Calu3 (cell line): ENCODE data around the gene TEX11. TPM values are rescaled to one million over a fixed set of nuclear protein-coding genes. Genes with fewer than 3 reads are reported as not detected.
"Not testable (repeated sequence)": the region's sequence is repeated elsewhere in the genome, so short reads cannot be mapped to it uniquely, and the experiment has no call there.

Experiments used
- BruUV-seq: library from RNA; stranded (reverse); fragments of 400-500 nt; replicated peaks from 2 replicates; lab custom pipeline; 2021; lab: Mats Ljungman, UMichigan
- CTCF ChIA-PET: fragments of 300-600 bp; sonication (Branson Sonifier 250); formaldehyde crosslinking; loops from one replicate; lab custom pipeline; 2022; ENCODE audit warnings: antibody characterized with exemption; lab: Charles Lee
- DNase-seq: peaks from one replicate; pipeline ENCODE4 v3.0.0; 2022
- H3K27ac Mint-ChIP-seq: one replicate; pipeline ENCODE4 v1.8.0; 2022; ENCODE audit warnings: mixed read lengths; ENCODE audit not compliant: unreplicated experiment
- H3K27me3 Mint-ChIP-seq: one replicate; pipeline ENCODE4 v1.8.0; 2022; ENCODE audit warnings: mixed read lengths; ENCODE audit not compliant: unreplicated experiment
- H3K36me3 Mint-ChIP-seq: one replicate; pipeline ENCODE4 v1.8.0; 2022; ENCODE audit warnings: mild to moderate bottlenecking, moderate library complexity, mixed read lengths; ENCODE audit not compliant: insufficient read depth, unreplicated experiment
- H3K4me1 Mint-ChIP-seq: one replicate; pipeline ENCODE4 v1.8.0; 2022; ENCODE audit warnings: mild to moderate bottlenecking, low read depth, mixed read lengths; ENCODE audit not compliant: unreplicated experiment
- H3K4me3 Mint-ChIP-seq: one replicate; pipeline ENCODE4 v1.8.0; 2022; ENCODE audit warnings: mild to moderate bottlenecking, low read depth, moderate library complexity, mixed read lengths; ENCODE audit not compliant: unreplicated experiment
- H3K9me3 Mint-ChIP-seq: one replicate; pipeline ENCODE4 v1.8.0; 2022; ENCODE audit warnings: low read depth, mixed read lengths; ENCODE audit not compliant: unreplicated experiment
- intact Hi-C: fragments of 100-400 bp; cut with micrococcal nuclease; formaldehyde crosslinking; loops from one replicate; pipeline ENCODE4 v1.10.0; 2022; ENCODE audit not compliant: unreplicated experiment
- total RNA-seq: library from RNA; stranded (reverse); gene quantifications from 2 replicates; pipeline ENCODE4 v1.2.3, GENCODE V29; 2022
- TF ChIP-seq, protein P1 (sequence below): fragments of 200-600 bp; IDR thresholded peaks from one replicate; pipeline ENCODE4 v1.8.0; 2022; ENCODE audit warnings: antibody characterized with exemption; ENCODE audit not compliant: unreplicated experiment

TEX11 gene
- total RNA-seq, 1 experiment from 2014 or later, result not detected

DNA sequence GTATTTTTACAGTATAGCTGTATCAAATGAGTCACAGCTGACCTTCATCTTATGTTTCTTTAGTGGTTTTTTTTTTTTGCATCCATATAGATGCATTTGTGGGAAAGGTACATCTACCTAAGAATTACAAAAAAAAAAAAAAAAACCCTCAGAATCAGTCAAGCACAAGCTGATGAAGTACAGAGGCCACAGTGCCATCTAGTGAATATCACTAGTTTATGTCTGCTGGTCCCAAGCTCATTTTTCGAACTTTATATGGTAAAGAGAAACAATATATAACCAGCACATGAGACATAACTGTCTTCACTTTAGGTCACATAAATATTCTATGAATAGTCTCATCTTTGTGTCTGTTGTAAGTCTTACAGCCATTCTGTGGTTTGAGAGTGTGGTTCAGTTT, 243.8 kb downstream of the TEX11 start:
- intact Hi-C loops, result loop anchor here (2.0 to 10.0 kb wide), 3 partner anchors 212 to 470 kb away; partner anchors contain the start of gene GDPD2
- Mint-ChIP-seq H3K27me3 (peaks cover 33% of the 10 kb centered on the region), H3K4me3 (no peak overlapping the region), H3K27ac (no peak overlapping the region), H3K36me3 (no peaks in the 10 kb centered on the region), H3K4me1 (no peaks in the 10 kb centered on the region), H3K9me3 (no peaks in the 10 kb centered on the region)
- TF ChIP-seq, protein P1, sequence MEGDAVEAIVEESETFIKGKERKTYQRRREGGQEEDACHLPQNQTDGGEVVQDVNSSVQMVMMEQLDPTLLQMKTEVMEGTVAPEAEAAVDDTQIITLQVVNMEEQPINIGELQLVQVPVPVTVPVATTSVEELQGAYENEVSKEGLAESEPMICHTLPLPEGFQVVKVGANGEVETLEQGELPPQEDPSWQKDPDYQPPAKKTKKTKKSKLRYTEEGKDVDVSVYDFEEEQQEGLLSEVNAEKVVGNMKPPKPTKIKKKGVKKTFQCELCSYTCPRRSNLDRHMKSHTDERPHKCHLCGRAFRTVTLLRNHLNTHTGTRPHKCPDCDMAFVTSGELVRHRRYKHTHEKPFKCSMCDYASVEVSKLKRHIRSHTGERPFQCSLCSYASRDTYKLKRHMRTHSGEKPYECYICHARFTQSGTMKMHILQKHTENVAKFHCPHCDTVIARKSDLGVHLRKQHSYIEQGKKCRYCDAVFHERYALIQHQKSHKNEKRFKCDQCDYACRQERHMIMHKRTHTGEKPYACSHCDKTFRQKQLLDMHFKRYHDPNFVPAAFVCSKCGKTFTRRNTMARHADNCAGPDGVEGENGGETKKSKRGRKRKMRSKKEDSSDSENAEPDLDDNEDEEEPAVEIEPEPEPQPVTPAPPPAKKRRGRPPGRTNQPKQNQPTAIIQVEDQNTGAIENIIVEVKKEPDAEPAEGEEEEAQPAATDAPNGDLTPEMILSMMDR, result no peak
- peak; percentile 3 for DNase-seq
- CTCF ChIA-PET, result interaction anchor here (0.6 to 1.7 kb wide), 20 partner anchors 8 to 912 kb away, joined by 3 to 26 read pairs (median 4); partner anchors contain the start of genes GDPD2 and IGBP1
- no TSS peak for BruUV-seq

DNA sequence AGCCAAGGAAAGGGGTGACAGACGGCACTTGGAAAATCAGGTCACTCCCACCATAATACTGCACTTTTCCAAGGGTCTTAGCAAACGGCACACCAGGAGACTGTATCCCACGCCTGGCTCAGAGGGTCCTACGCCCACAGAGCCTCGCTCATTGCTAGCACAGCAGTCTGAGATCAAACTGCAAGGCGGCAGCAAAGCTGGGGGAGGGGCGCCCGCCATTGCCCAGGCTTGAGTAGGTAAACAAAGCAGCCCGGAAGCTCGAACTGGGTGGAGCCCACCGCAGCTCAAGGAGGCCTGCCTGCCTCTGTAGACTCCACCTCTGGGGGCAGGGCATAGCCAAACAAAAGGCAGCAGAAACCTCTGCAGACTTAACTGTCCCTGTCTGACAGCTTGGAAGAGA, 247.4 kb downstream of the TEX11 start:
- DNase-seq, H3K4me1 Mint-ChIP-seq, H3K9me3 Mint-ChIP-seq, BruUV-seq, H3K4me3 Mint-ChIP-seq, H3K36me3 Mint-ChIP-seq, CTCF ChIA-PET, H3K27ac Mint-ChIP-seq, H3K27me3 Mint-ChIP-seq: not testable (repeated sequence)
- intact Hi-C loops, result loop anchor here (10.0 kb wide), 1 partner anchor 466 kb away; no protein-coding TSS in a partner anchor

DNA sequence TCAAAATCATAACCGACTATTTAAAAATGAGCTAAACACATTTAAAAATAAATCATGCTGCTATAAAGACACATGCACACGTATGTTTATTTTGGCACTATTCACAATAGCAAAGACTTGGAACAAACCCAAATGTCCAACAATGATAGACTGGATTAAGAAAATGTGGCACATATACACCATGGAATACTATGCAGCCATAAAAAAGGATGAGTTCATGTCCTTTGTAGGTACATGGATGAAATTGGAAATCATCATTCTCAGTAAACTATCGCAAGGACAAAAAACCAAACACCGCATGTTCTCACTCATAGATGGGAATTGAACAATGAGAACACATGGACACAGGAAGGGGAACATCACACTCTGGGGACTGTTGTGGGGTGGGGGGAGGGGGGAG, 251.0 kb downstream of the TEX11 start:
- H3K4me3 Mint-ChIP-seq, H3K9me3 Mint-ChIP-seq, H3K4me1 Mint-ChIP-seq, intact Hi-C loops, H3K27me3 Mint-ChIP-seq, BruUV-seq, H3K27ac Mint-ChIP-seq, DNase-seq, H3K36me3 Mint-ChIP-seq, CTCF ChIA-PET: not testable (repeated sequence)

DNA sequence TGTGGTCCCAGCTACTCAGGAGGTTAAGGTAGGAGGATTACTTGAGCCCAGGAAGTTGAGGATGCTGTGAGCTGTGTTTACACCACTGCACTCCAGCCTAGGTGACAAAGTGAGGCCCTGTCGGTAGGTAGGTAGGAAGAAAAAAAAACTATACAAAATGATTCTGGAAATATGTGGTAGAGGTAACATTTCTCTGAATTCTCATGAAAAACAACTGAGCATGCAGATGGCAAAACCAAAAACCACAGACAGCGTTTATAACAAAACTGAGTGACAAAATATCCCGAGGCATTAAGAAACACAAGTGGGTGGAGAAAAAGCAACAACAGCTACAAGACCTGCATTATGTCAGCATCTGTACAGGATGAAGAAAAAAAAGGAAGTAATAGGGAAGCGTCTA, 252.2 kb downstream of the TEX11 start:
- intact Hi-C loops, result no loop called here
- no peaks in the 10 kb centered on the region for H3K27me3 Mint-ChIP-seq
- no peak for DNase-seq
- CTCF ChIA-PET, result interaction anchor here (1.3 kb wide), 1 partner anchor 9 kb away, joined by 3 read pairs; no protein-coding TSS in a partner anchor
- H3K36me3 Mint-ChIP-seq, result no peaks in the 10 kb centered on the region
- no peak overlapping the region for H3K4me3 Mint-ChIP-seq
- no TSS peak for BruUV-seq
- TF ChIP-seq, protein P1, result no peak
- no peaks in the 10 kb centered on the region for H3K9me3 Mint-ChIP-seq
- no peak overlapping the region for H3K27ac Mint-ChIP-seq
- H3K4me1 Mint-ChIP-seq, result no peaks in the 10 kb centered on the region

DNA sequence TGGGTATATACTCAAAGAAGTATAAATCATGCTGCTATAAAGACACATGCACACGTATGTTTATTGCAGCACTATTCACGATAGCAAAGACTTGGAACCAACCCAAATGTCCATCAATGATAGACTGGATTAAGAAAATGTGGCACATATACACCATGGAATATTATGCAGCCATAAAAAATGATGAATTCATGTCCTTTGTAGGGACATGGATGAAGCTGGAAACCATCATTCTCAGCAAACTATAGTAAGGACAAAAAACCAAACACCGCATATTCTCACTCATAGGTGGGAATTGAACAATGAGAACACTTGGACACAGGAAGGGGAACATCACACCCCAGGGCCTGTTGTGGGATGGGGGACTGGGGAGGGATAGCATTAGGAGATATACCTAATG, 260.6 kb downstream of the TEX11 start:
- H3K4me3 Mint-ChIP-seq, H3K4me1 Mint-ChIP-seq, CTCF ChIA-PET, H3K36me3 Mint-ChIP-seq, intact Hi-C loops, H3K27ac Mint-ChIP-seq, DNase-seq, H3K9me3 Mint-ChIP-seq, BruUV-seq, H3K27me3 Mint-ChIP-seq: not testable (repeated sequence)

DNA sequence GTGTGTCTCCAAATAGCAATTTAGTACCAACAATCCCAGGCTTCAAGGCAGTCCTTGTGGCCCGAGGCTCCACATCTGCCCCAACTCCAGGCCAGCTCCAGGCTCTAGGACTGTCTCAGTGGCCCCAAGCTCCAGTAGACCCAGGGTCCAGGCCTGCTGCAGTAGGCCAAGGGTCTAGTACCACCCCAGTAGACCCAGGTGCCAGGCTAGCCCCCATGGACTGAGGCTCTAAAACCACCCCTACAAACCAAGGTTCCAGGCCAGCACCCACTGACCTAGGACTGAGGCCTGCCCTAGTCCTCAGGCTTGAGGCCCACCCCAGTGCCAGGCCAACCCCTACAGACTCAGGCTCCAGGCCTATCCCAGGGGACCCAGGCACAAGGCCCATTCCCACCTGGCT, 272.3 kb downstream of the TEX11 start:
- TF ChIP-seq, protein P1, result no peak
- no peak for DNase-seq
- Mint-ChIP-seq H3K27ac (no peak overlapping the region), H3K4me1 (no peaks in the 10 kb centered on the region), H3K27me3 (no peaks in the 10 kb centered on the region), H3K9me3 (no peaks in the 10 kb centered on the region), H3K36me3 (no peaks in the 10 kb centered on the region), H3K4me3 (no peak overlapping the region)
- intact Hi-C loops, result no loop called here
- no TSS peak for BruUV-seq
- CTCF ChIA-PET, result no interaction called here
